ENCODE data around the gene RNU6-1.

RNU6-1 gene

DNA sequence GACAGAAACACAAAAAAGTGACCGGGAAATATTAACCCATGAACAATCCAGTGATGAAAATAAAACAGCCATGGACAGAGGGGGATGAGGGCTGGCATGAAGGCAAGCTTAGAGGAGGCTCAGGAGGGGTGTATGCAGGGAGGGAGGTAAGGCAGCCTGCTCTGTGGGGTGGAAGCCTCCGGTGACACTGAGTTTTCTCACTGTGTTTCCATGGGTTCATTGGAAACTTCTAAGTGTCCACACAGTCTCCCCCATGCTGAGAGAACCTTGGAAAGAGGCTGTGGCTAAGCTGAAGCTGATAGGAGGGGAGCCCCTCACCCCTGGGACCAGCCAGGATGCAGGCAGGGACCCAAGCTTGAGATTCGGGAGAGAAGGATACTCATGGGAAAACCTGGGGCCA, 21.4 kb downstream of the RNU6-1 start:
- Histone ChIP-seq H3K36me3 (no peaks in the 10 kb centered on the region), H3K27me3 (peaks cover 59% of the 10 kb centered on the region), H3K4me3 (ENCODE audit: low read depth, low read length) (no peak overlapping the region), H3K9me3 (peaks cover 3% of the 10 kb centered on the region), H3K4me1 (no peaks in the 10 kb centered on the region)
- TF ChIP-seq, protein P1, sequence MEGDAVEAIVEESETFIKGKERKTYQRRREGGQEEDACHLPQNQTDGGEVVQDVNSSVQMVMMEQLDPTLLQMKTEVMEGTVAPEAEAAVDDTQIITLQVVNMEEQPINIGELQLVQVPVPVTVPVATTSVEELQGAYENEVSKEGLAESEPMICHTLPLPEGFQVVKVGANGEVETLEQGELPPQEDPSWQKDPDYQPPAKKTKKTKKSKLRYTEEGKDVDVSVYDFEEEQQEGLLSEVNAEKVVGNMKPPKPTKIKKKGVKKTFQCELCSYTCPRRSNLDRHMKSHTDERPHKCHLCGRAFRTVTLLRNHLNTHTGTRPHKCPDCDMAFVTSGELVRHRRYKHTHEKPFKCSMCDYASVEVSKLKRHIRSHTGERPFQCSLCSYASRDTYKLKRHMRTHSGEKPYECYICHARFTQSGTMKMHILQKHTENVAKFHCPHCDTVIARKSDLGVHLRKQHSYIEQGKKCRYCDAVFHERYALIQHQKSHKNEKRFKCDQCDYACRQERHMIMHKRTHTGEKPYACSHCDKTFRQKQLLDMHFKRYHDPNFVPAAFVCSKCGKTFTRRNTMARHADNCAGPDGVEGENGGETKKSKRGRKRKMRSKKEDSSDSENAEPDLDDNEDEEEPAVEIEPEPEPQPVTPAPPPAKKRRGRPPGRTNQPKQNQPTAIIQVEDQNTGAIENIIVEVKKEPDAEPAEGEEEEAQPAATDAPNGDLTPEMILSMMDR (IDR thresholded peaks at IDR 0.05; ENCODE audit: low read depth, low read length) = no peak
- no peak for DNase-seq

DNA sequence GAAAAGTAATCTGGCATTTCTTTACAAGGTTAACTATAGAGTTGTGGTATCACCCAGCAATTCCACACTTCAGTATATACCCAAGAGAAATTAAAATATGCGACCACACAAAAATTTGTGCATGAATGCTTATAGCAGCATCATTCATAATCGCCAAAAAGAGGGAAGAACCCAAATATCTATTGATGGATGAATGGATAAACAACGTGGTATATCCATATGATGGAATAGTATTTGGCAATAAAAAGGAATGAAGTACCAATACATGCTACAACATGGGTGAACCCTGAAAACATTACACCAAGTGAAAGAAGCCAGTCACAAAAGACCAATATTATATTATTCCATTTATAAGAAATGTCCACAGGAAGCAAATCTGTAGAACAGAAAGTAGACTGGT, 23.2 kb downstream of the RNU6-1 start:
- Histone ChIP-seq H3K36me3 (no peaks in the 10 kb centered on the region), H3K4me3 (ENCODE audit: low read depth, low read length) (no peak overlapping the region), H3K9me3 (peaks cover 3% of the 10 kb centered on the region), H3K27me3 (peaks cover 51% of the 10 kb centered on the region), H3K4me1 (no peaks in the 10 kb centered on the region)
- DNase-seq = no peak
- TF ChIP-seq, protein P1 (IDR thresholded peaks at IDR 0.05; ENCODE audit: low read depth, low read length) = no peak

DNA sequence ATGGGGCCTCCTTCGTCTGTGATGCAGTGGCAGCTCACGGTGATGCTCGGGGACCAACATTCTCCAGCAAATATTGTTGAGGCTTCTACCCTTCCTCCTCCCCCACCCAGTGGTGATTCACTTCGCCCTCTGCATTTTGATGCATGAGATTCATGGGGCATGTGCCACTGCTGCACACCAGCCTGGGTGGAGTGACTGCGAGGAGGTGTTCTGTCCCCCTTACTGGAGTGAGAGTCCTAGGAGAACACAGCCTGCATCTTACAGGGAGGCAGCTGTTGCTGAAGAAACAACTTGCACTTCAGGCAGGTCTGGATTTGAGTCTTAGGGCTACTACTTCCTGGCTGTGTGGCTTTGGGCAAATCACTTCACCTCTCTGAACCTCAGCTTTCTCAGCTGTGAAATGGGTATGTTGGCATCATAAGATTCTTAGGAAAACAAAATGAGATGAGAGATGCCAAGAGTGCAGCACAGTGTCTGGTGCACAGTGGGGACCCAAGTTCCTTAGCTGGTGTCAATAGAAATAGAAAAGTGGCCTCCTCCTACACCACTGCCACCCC, 24.7 kb downstream of the RNU6-1 start:
- Histone ChIP-seq H3K4me1 (no peaks in the 10 kb centered on the region), H3K27me3 (peaks cover 42% of the 10 kb centered on the region), H3K4me3 (ENCODE audit: low read depth, low read length) (no peak overlapping the region), H3K9me3 (peaks cover 3% of the 10 kb centered on the region), H3K36me3 (no peaks in the 10 kb centered on the region)
- no peak for DNase-seq
- TF ChIP-seq, protein P1 (IDR thresholded peaks at IDR 0.05; ENCODE audit: low read depth, low read length) = no peak

- no peak for DNase-seq
- Histone ChIP-seq H3K9me3 (peaks cover 3% of the 10 kb centered on the region), H3K4me3 (ENCODE audit: low read depth, low read length) (no peak overlapping the region), H3K4me1 (no peaks in the 10 kb centered on the region), H3K36me3 (no peaks in the 10 kb centered on the region), H3K27me3 (peaks cover 27% of the 10 kb centered on the region)
- TF ChIP-seq, protein P1 (IDR thresholded peaks at IDR 0.05; ENCODE audit: low read depth, low read length) = no peak
These were observed 26.7 kb downstream of the RNU6-1 start for GRCh38 chr15:67813104-67813634.

DNA sequence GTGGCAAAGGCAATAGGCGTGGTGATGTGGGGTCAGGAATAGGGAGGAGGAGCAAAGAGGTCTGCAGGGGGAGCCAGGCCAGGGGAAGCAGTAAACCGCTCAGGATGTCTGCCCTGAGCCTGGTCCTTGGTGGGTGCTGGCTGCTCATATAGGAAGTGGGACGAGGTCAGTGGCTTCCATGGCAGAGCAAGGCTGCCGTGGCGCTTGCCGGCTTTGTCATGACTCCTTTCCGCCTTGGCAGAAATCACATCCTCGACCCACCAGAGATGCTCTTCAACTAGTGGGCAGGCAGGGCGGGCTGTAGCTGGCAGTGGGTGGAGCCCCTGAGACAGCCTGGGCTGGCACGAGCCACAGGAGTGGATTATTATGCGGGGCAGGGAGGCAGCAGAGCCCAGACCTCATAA, 27.6 kb downstream of the RNU6-1 start:
- Histone ChIP-seq H3K36me3 (no peaks in the 10 kb centered on the region), H3K4me1 (no peaks in the 10 kb centered on the region)
- no peak for DNase-seq

DNA sequence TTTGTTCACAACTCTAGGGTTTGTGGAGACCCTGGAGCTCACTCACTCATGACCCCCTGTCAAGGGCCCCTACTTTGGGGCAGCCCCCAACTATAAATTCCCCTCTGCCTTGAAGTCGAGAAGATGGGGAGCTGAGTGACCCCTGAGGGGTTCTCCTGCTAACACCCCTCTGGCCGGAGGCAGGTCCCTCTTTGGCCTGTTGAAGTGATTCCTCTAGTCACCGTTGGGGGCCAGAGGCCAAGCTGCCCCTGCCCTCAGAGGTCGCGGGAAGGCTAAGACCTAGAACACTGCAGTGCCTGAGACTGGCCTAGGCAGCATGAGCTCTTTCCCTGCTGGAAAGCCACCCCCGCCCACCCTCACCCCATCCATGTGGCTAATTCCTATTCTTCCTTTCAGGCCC, 30.0 kb downstream of the RNU6-1 start:
- DNase-seq = no peak
- Histone ChIP-seq H3K36me3 (no peaks in the 10 kb centered on the region), H3K4me3 (ENCODE audit: low read depth, low read length) (no peak overlapping the region), H3K9me3 (no peaks in the 10 kb centered on the region), H3K4me1 (no peaks in the 10 kb centered on the region; the same call in 1 of the 2 replicates), H3K27me3 (peaks cover 16% of the 10 kb centered on the region)
- TF ChIP-seq, protein P1 (IDR thresholded peaks at IDR 0.05; ENCODE audit: low read depth, low read length) = no peak

More for the DNA sequence above, 27.6 kb downstream of the RNU6-1 start:
- Histone ChIP-seq H3K4me3 (ENCODE audit: low read depth, low read length) (no peak overlapping the region), H3K9me3 (peaks cover 3% of the 10 kb centered on the region), H3K27me3 (peaks cover 20% of the 10 kb centered on the region)
- TF ChIP-seq, protein P1 (IDR thresholded peaks at IDR 0.05; ENCODE audit: low read depth, low read length) = no peak

Data from BE2C (cell line).